ENCODE measurements around the gene PPDPF. TPM values are rescaled to one million over a fixed set of nuclear protein-coding genes. Genes with fewer than 3 reads are reported as not detected.

PPDPF gene
- total and polyA plus RNA-seq, 8 donors = 155 to 662 (median 277) TPM

DNA sequence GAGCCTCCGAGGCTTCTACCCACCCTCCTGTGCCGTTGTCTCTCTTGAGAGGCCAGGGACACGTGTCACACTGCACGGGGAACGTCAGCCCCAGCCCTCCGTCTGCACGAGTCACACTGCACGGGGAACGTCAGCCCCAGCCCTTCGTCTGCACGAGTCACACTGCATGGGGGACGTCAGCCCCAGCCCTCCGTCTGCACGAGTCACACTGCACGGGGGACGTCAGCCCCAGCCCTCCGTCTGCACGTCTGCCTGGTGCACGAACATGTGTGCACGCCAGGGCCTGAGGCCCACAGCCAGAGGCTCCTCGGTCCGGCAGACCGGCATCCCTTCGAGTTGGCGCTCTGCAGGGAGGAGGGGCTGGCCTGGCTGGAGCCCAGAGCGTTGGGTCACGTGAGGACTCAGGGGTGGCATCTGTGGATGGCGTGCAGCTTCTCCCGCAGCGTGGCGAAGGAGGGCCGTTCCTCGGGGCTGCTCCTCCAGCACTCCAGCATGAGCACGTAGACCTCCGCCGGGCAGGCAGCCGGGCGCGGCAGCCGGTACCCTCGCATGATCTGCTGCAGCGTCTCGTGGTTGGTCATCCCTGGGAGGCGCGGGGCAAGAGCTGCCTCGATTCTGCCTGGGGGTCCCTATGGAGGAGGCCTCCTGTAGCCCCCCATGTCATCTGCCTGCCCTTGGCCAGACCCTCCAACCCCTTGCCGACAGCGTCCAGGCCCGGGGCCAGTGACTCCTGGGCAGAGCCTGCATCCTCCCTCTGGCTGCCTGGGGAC lies 20.0 kb downstream of the PPDPF start:
- H3K27ac ChIP-seq = no peak overlapping the region
- H3K36me3 ChIP-seq = no peaks in the 10 kb centered on the region
- H3K27me3 ChIP-seq = peaks cover 0 to 28% of the 10 kb centered on the region in 2 donors
- no peaks in the 10 kb centered on the region for H3K9me3 ChIP-seq
- ATAC-seq (no peak), DNase-seq (no peak)
- intact Hi-C loops (cut with DNase I) = no loop called here
- H3K4me3 ChIP-seq = no peak overlapping the region
- TF ChIP-seq, protein P1, sequence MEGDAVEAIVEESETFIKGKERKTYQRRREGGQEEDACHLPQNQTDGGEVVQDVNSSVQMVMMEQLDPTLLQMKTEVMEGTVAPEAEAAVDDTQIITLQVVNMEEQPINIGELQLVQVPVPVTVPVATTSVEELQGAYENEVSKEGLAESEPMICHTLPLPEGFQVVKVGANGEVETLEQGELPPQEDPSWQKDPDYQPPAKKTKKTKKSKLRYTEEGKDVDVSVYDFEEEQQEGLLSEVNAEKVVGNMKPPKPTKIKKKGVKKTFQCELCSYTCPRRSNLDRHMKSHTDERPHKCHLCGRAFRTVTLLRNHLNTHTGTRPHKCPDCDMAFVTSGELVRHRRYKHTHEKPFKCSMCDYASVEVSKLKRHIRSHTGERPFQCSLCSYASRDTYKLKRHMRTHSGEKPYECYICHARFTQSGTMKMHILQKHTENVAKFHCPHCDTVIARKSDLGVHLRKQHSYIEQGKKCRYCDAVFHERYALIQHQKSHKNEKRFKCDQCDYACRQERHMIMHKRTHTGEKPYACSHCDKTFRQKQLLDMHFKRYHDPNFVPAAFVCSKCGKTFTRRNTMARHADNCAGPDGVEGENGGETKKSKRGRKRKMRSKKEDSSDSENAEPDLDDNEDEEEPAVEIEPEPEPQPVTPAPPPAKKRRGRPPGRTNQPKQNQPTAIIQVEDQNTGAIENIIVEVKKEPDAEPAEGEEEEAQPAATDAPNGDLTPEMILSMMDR (IDR thresholded peaks at IDR 0.05) = no peak
- peaks cover 13 to 31% of the 10 kb centered on the region in 2 donors for H3K4me1 ChIP-seq

DNA sequence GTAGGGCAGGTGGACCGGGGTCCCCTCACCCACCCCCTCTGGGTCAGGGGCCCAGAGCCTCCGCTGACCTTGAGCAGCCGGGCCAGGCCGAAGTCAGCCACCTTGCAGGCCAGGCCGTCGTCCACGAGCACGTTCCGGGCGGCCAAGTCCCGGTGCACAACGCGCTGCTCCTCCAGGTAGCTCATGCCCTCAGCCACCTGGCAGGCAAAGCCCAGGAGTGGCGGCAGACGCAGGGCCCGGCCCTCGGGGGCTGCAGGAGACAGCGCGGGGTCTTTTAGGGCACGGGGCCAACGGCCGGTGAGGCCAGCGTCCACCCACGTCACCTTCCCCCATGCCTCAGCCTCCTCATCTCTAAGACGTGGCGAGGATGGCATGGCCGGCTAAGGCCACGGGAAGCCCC lies 20.8 kb downstream of the PPDPF start:
- H3K9me3 ChIP-seq = no peaks in the 10 kb centered on the region
- intact Hi-C loops (cut with DNase I) = no loop called here
- TF ChIP-seq, protein P1 (IDR thresholded peaks at IDR 0.05) = no peak
- H3K36me3 ChIP-seq = no peaks in the 10 kb centered on the region
- no peak for ATAC-seq
- peaks cover 11 to 28% of the 10 kb centered on the region in 2 donors for H3K4me1 ChIP-seq
- no peak overlapping the region for H3K27ac ChIP-seq
- peaks cover 0 to 33% of the 10 kb centered on the region in 2 donors for H3K27me3 ChIP-seq
- DNase-seq = no peak
- H3K4me3 ChIP-seq = no peak overlapping the region

DNA sequence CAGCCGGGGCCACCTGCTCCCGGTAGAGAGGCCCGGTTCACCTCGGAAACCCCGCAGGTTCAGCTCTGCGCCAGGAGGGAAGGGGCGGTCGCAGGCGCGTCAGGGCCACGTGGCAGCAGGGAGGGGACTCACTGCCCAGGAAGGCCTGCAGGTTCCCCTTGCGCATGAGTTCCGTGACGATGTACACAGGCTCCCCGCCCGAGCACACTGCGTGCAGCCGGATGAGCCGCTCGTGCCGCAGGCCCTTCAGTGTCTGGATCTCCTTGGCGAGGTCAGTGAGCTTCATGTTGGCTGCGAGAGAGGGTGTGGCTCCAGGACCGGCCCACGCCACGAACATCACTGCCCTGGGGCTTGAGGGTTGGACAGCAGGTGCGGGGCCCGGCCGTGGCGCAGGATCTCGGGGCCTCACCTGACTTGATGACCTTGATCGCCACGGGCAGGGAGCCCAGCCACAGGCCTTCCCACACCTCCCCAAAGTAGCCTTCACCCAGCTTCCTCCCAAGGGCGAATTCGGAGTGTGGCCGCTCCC lies 21.5 kb downstream of the PPDPF start:
- intact Hi-C loops (cut with DNase I) = no loop called here
- no peaks in the 10 kb centered on the region for H3K36me3 ChIP-seq
- H3K27me3 ChIP-seq = peaks cover 0 to 33% of the 10 kb centered on the region in 2 donors
- no peak for DNase-seq
- H3K4me3 ChIP-seq = no peak overlapping the region
- no peak for ATAC-seq
- peaks cover 4 to 20% of the 10 kb centered on the region in 2 donors for H3K4me1 ChIP-seq
- H3K9me3 ChIP-seq = no peaks in the 10 kb centered on the region
- TF ChIP-seq, protein P1 (IDR thresholded peaks at IDR 0.05) = no peak
- no peak overlapping the region for H3K27ac ChIP-seq

DNA sequence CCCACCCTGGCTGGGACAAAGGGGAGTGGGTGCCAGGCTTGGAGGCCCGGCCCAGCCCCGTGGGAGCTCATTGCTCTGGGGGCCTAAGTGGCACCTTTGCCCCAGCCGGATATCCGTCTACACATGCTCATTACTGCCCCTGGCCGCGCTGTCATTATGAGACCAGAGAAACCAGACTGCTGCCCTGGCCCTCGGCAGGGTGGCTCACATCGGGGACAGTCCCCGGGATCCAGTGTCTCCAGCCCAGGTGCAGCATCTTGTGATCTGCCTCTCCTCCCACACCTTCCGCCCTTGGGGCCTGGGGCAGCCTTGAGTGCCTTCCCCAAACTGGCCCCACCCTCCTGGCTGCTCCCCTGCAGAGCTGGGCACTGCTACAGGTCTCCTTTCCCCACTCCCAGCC lies 22.1 kb downstream of the PPDPF start:
- Histone ChIP-seq H3K9me3 (no peaks in the 10 kb centered on the region), H3K4me3 (no peak overlapping the region), H3K27me3 (peaks cover 6 to 38% of the 10 kb centered on the region in 2 donors), H3K36me3 (no peaks in the 10 kb centered on the region), H3K4me1 (peaks cover 4 to 14% of the 10 kb centered on the region in 2 donors), H3K27ac (no peak overlapping the region)
- DNase-seq = no peak
- ATAC-seq = no peak
- intact Hi-C loops (cut with DNase I) = no loop called here
- TF ChIP-seq, protein P1 (IDR thresholded peaks at IDR 0.05) = no peak

DNA sequence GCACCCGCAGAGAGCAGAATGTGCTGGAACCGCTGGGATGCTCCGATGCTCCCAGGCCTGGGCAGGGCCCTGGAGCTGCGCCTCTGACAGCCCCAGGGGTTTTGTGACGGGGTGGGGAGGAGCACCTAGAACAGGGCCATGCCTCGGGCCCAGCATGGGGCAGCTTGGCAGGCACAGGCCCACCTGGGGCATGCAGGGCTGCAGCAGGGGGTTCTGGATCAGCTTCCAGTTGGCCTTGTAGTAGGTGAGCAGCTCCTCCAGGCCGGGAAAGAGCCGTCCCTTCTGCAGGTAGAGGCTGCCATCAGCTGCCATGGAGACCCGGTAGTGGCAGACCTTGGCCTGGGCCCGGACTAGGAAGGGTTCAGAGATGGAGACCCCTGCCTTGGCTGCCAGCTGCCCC lies 22.6 kb downstream of the PPDPF start:
- H3K27ac ChIP-seq = no peak overlapping the region
- no peaks in the 10 kb centered on the region for H3K36me3 ChIP-seq
- intact Hi-C loops (cut with DNase I) = no loop called here
- DNase-seq (no peak), ATAC-seq (no peak)
- peaks cover 4 to 10% of the 10 kb centered on the region in 2 donors for H3K4me1 ChIP-seq
- TF ChIP-seq, protein P1 (IDR thresholded peaks at IDR 0.05) = no peak
- H3K27me3 ChIP-seq = peaks cover 10 to 42% of the 10 kb centered on the region in 2 donors
- H3K9me3 ChIP-seq = no peaks in the 10 kb centered on the region
- no peak overlapping the region for H3K4me3 ChIP-seq
